ENCODE data around the gene CSAD. TPM values are rescaled to one million over a fixed set of nuclear protein-coding genes. Genes with fewer than 3 reads are reported as not detected.

Gene CSAD
- total RNA-seq, 6 donors from 2014 or later: 19.8 to 164 (median 28.6) TPM

DNA sequence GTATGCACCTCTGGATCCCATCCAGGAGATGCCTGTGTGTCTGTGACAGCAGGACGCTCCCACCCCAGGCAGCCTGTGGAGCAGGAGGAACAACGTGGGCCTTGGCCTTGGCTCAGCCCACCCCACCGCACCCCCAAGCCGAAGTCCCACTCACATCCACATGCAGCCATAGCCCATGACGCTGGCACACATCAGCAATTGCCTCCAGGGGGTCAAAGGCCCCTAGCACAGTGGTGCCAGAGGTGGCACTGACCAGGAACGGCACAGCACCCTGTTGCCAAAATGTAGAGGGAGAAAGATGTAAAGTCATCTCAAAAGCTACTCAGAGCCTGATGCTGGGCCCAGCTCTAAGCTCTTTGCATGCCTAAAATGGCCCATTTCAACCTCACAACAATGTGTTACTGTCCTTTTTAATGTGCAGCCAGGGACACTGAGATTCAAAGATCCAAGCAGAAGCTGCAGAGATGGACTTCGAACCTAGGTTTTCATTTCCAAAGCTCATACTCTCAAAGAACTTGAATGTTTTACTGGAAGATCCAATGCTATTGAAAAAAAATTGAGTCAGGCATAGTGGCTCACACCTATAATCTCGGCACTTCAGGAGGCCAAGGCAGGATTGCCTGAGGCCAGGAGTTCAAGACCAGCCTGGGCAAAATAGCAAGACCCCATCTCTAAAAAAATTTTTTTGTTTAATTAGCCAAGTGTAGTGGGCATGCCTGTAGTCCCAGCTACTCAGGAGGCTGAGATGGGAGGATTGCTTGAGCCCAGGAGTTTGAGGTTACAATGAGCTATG is 19.4 kb downstream of the CSAD start:
- Histone ChIP-seq H3K36me3 (peaks cover 0 to 5% (median 0%) of the 10 kb centered on the region in 4 donors), H3K9me3 (no peaks in the 10 kb centered on the region), H3K4me1 (peaks cover 0 to 6% (median 5%) of the 10 kb centered on the region in 4 donors), H3K27me3 (no peaks in the 10 kb centered on the region), H3K4me3 (no peak overlapping the region), H3K27ac (no peak overlapping the region)
- DNase-seq (no peak), ATAC-seq (ENCODE audit: low FRiP score in 2 of 2) (no peak)
- TF ChIP-seq POLR2AphosphoS5 (IDR thresholded peaks at IDR 0.05): no peak
- TF ChIP-seq POLR2A (IDR thresholded peaks at IDR 0.05): no peak
- WGBS, 2 donors: 90 to 95% methylated on average over 8 of the region's 8 CpGs

DNA sequence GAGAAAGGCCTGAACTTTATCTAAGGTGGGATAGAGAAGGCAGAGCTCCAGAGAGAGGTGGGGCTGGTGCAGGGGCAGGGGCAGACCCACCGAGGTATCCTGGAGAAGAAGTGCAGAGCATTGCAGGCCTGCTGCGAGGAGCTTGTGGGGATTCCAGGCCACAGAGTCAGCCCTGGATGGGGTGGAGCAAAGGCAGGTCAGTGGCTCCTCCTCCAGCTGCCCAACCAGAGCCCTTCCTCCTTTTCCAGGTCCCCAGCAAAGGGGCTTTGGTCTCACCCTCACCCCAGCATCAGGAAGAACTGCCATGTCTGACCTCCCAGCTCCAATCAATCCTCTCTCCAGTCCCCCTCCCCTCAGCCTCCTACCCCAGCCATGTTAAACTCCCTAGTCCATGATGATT is 20.1 kb downstream of the CSAD start:
- H3K27me3 ChIP-seq: no peaks in the 10 kb centered on the region
- no peak for DNase-seq
- H3K27ac ChIP-seq: no peak overlapping the region
- TF ChIP-seq POLR2A (IDR thresholded peaks at IDR 0.05) (no peak), POLR2AphosphoS5 (IDR thresholded peaks at IDR 0.05) (no peak), EP300 (IDR thresholded peaks at IDR 0.05) (no peak)
- TF ChIP-seq, protein P1, sequence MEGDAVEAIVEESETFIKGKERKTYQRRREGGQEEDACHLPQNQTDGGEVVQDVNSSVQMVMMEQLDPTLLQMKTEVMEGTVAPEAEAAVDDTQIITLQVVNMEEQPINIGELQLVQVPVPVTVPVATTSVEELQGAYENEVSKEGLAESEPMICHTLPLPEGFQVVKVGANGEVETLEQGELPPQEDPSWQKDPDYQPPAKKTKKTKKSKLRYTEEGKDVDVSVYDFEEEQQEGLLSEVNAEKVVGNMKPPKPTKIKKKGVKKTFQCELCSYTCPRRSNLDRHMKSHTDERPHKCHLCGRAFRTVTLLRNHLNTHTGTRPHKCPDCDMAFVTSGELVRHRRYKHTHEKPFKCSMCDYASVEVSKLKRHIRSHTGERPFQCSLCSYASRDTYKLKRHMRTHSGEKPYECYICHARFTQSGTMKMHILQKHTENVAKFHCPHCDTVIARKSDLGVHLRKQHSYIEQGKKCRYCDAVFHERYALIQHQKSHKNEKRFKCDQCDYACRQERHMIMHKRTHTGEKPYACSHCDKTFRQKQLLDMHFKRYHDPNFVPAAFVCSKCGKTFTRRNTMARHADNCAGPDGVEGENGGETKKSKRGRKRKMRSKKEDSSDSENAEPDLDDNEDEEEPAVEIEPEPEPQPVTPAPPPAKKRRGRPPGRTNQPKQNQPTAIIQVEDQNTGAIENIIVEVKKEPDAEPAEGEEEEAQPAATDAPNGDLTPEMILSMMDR (IDR thresholded peaks at IDR 0.05): no peak
- H3K4me3 ChIP-seq: no peak overlapping the region
- ATAC-seq (ENCODE audit: low FRiP score in 2 of 2): no peak
- peaks cover 0 to 5% (median 0%) of the 10 kb centered on the region in 4 donors for H3K36me3 ChIP-seq
- 84 to 89% methylated on average over 2 of the region's 2 CpGs for WGBS, 2 donors
- peaks cover 0 to 6% (median 5%) of the 10 kb centered on the region in 4 donors for H3K4me1 ChIP-seq
- H3K9me3 ChIP-seq: no peaks in the 10 kb centered on the region

DNA sequence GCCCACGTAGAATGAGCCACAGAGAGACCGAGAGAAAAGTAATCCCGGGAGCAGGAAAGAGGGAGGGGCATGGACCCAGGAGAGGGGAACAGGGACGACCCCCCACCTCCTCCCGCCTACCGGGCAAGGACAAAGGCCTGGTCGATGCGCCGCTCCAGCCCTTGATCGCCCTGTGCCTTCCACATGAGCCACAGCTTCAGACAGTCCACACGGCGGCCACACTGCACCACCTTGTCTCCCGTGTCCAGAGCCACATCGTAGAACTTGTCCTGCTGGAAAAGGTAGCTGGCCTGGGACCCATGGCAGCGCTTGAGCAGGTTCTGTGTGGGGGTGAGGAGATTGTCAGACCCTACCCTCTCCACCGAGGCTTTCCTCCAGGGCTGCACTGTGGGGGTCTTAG is 20.7 kb downstream of the CSAD start:
- no peak for TF ChIP-seq POLR2A (IDR thresholded peaks at IDR 0.05)
- TF ChIP-seq, protein P1 (IDR thresholded peaks at IDR 0.05): no peak
- no peak for TF ChIP-seq POLR2AphosphoS5 (IDR thresholded peaks at IDR 0.05)
- no peak for TF ChIP-seq EP300 (IDR thresholded peaks at IDR 0.05)
- Histone ChIP-seq H3K27ac (no peak overlapping the region), H3K9me3 (no peaks in the 10 kb centered on the region), H3K4me1 (peaks cover 0 to 6% (median 5%) of the 10 kb centered on the region in 4 donors), H3K27me3 (no peaks in the 10 kb centered on the region), H3K4me3 (no peak overlapping the region), H3K36me3 (peaks cover 0 to 5% (median 0%) of the 10 kb centered on the region in 4 donors)
- no peak for DNase-seq
- 86 to 91% methylated on average over 15 to 16 of the region's 16 CpGs for WGBS, 2 donors
- peak; percentile 9 to 58 for ATAC-seq (ENCODE audit: low FRiP score in 2 of 2)

DNA sequence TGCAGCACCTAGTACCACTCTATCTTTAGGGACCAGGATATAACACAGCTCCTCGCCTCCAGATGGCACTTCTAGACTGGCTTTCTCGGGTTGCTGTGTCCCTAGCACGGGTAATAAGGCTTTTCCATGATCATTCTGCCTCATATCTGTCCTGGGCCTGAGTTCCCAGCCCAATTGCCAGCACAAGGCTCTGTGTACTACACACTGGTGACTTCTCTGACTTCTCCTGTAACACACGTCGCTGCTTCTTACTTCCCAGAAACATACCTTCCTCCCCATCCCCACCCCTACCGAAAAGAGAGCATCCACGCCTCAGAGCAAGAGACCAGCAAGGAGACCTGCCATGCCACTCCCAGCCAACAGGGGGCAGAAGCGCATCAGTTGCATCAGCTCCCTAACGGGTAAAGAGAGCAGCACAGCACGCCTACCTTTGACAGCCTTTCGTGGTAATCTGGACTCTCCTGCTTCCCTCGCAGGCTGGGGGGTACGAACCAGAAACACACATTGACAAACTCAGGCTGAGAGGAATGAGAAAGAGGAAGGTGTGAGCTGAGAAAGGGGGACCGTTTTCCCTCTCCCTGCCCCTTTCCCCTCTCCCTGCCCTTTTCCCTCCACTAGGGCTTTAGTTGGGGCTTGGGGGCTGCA is 21.4 kb downstream of the CSAD start:
- Histone ChIP-seq H3K36me3 (peaks cover 0 to 5% (median 0%) of the 10 kb centered on the region in 4 donors), H3K9me3 (no peaks in the 10 kb centered on the region), H3K27ac (no peak overlapping the region), H3K27me3 (no peaks in the 10 kb centered on the region), H3K4me3 (no peak overlapping the region), H3K4me1 (peaks cover 0 to 6% (median 5%) of the 10 kb centered on the region in 4 donors)
- 18 to 20% methylated on average over 14 of the region's 14 CpGs for WGBS, 2 donors
- DNase-seq: peak in 1 of 2 donors; percentile 81
- peak; percentile 89 to 94 for ATAC-seq (ENCODE audit: low FRiP score in 2 of 2)
- TF ChIP-seq, protein P1 (IDR thresholded peaks at IDR 0.05): peak; percentile 94 to 97 (median 96)
- no peak for TF ChIP-seq POLR2AphosphoS5 (IDR thresholded peaks at IDR 0.05)

DNA sequence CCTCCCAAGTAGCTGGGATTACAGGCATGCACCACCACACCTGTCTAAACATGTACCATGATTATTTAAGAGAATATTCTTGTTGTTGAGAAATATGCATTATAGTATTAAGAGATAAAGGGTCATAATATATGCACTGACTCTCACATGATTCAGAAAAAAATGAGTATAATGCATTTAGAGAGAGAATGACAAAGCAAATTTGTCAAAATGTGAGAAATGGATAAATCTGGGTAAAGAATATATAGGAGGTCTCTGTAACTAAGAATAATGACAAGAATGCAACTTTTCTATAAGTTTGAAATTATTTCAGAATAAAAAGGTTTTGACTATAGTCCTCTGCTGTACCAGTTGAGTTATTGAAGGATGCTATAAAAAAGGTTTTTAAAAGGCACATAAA is 28.3 kb downstream of the CSAD start:
- TF ChIP-seq EP300 (IDR thresholded peaks at IDR 0.05) (no peak), POLR2AphosphoS5 (IDR thresholded peaks at IDR 0.05) (no peak)
- TF ChIP-seq, protein P1 (IDR thresholded peaks at IDR 0.05): no peak
- H3K36me3 ChIP-seq: no peaks in the 10 kb centered on the region
- H3K4me1 ChIP-seq: no peaks in the 10 kb centered on the region
- ATAC-seq (ENCODE audit: low FRiP score in 2 of 2) (no peak), DNase-seq (no peak)
- H3K27ac ChIP-seq: no peak overlapping the region
- no peaks in the 10 kb centered on the region for H3K27me3 ChIP-seq
- H3K9me3 ChIP-seq: no peaks in the 10 kb centered on the region
- H3K4me3 ChIP-seq: no peak overlapping the region
